PFSK-1 (cell line): ENCODE measurements around the gene PRAME.

ENCODE experiments used
- FOXP2 ChIP-seq: optimal IDR thresholded peaks from 2 replicates; pipeline ENCODE3; 2011; ENCODE audit warnings: borderline replicate concordance, control low read depth, inconsistent platforms; ENCODE audit not compliant: insufficient read depth; ENCODE audit errors: extremely low read length, extremely low read depth
- POLR2AphosphoS5 ChIP-seq: IDR thresholded peaks from 2 replicates; pipeline ENCODE4 v1.6.1; 2012; ENCODE audit warnings: low read depth, mild to moderate bottlenecking, control low read depth, low read length, moderate library complexity
- REST ChIP-seq, 2 experiments: IDR thresholded peaks; 2 replicates each; pipeline versions ENCODE4 v1.6.1 to v1.8.0; 2011 to 2012; ENCODE audit warnings: low read depth in 2 of 2, low read length in 2 of 2, control low read depth in 1 of 2, inconsistent platforms in 1 of 2, mild to moderate bottlenecking in 1 of 2, moderate library complexity in 1 of 2; ENCODE audit not compliant: insufficient read depth in 1 of 2
- SIN3A ChIP-seq: IDR thresholded peaks from 2 replicates; pipeline ENCODE4 v1.6.1; 2012; ENCODE audit warnings: mild to moderate bottlenecking, low read length, moderate library complexity, borderline replicate concordance; ENCODE audit not compliant: insufficient read depth
- TAF1 ChIP-seq: IDR thresholded peaks from 2 replicates; pipeline ENCODE4 v1.6.1; 2012; ENCODE audit warnings: low read length, control low read depth, borderline replicate concordance; ENCODE audit not compliant: insufficient read depth

The PRAME gene

GRCh38 chr22:22553141-22553540 lies 5.9 kb downstream of the PRAME start:
- TF ChIP-seq FOXP2 (no peak), POLR2AphosphoS5 (no peak), REST (IDR thresholded peaks at IDR 0.05; ENCODE audit: insufficient read depth in 1 of 2, low read depth in 2 of 2, low read length in 2 of 2) (no peak), SIN3A (no peak), TAF1 (no peak)

GRCh38 chr22:22552630-22553029 lies 6.4 kb downstream of the PRAME start:
- TF ChIP-seq POLR2AphosphoS5 (no peak), TAF1 (no peak), REST (IDR thresholded peaks at IDR 0.05; ENCODE audit: insufficient read depth in 1 of 2, low read depth in 2 of 2, low read length in 2 of 2) (no peak), SIN3A (no peak), FOXP2 (no peak)

- no peak for TF ChIP-seq FOXP2
- no peak for TF ChIP-seq REST (IDR thresholded peaks at IDR 0.05; ENCODE audit: insufficient read depth in 1 of 2, low read depth in 2 of 2, low read length in 2 of 2)
- no peak for TF ChIP-seq POLR2AphosphoS5
- no peak for TF ChIP-seq TAF1
- no peak for TF ChIP-seq SIN3A
Observed at GRCh38 chr22:22550789-22551434, 8.2 kb downstream of the PRAME start.

GRCh38 chr22:22548910-22549309 lies 10.2 kb downstream of the PRAME start:
- TF ChIP-seq SIN3A, result no peak
- TF ChIP-seq POLR2AphosphoS5, result no peak
- no peak for TF ChIP-seq TAF1
- TF ChIP-seq REST (IDR thresholded peaks at IDR 0.05; ENCODE audit: insufficient read depth in 1 of 2, low read depth in 2 of 2, low read length in 2 of 2), result no peak
- TF ChIP-seq FOXP2, result no peak

GRCh38 chr22:22548317-22548716 lies 10.7 kb downstream of the PRAME start:
- no peak for TF ChIP-seq TAF1
- no peak for TF ChIP-seq REST (IDR thresholded peaks at IDR 0.05; ENCODE audit: insufficient read depth in 1 of 2, low read depth in 2 of 2, low read length in 2 of 2)
- no peak for TF ChIP-seq POLR2AphosphoS5
- no peak for TF ChIP-seq FOXP2
- no peak for TF ChIP-seq SIN3A
